Keratinocyte (primary cell): ENCODE results near the gene FTCD.

Source experiments
- EZH2 ChIP-seq: IDR thresholded peaks from one replicate; pipeline ENCODE4 v1.6.1; 2012; ENCODE audit warnings: inconsistent platforms, mild to moderate bottlenecking, low read length, moderate library complexity
- TF ChIP-seq, protein P1 (sequence below), 3 experiments: IDR thresholded peaks in 1 of 3; conservative IDR thresholded peaks in 1 of 3; optimal IDR thresholded peaks in 1 of 3; 2 replicates in 2 of 3; 3 replicates in 1 of 3; pipeline versions ENCODE3 to v1.5.1; 2011; ENCODE audit warnings: low read length in 3 of 3, mild to moderate bottlenecking in 3 of 3, moderate library complexity in 2 of 3, control low read depth in 1 of 3, inconsistent platforms in 1 of 3; ENCODE audit not compliant: insufficient read depth in 2 of 3; ENCODE audit errors: extremely low read depth in 1 of 3

DNA sequence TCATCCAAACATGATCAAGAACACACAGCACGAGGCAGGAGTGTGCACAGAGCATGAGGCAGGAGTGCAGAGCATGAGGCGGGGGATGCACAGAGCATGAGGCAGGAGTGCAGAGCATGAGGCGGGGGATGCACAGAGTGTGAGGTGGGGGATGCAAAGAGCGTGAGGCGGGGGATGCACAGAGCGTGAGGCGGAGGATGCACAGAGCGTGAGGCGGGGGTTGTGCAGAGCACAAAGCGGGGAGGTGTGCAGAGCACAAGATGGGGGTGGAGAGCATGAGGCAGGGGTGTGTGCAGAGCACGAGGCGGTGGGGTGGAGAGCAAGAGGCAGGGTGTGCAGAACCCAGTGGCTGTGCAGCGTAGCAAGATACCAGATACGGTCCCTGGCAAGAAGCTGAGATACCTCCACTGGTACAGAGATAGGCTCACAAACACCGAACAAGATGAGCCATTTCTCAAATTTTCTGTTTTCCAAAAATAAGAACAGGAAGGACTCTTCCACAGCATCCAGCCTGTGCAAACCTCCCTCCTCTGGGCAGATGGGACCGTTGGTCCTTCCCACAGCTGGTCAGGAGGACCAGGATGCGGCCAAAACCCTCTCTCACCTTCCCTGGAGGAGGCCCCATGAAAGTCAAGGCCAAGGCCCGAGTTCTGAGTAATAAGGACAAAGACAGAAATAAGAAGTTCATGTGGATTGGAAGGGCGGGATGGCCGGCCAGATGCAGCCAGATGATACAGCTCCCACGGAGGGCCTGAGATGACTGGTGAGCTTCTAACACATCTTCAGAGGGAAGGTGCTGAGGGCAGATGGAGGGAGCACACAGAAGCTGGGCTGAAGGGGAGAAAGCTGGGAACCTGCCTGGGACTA lies 16.9 kb upstream of the FTCD start:
- TF ChIP-seq, protein P1, sequence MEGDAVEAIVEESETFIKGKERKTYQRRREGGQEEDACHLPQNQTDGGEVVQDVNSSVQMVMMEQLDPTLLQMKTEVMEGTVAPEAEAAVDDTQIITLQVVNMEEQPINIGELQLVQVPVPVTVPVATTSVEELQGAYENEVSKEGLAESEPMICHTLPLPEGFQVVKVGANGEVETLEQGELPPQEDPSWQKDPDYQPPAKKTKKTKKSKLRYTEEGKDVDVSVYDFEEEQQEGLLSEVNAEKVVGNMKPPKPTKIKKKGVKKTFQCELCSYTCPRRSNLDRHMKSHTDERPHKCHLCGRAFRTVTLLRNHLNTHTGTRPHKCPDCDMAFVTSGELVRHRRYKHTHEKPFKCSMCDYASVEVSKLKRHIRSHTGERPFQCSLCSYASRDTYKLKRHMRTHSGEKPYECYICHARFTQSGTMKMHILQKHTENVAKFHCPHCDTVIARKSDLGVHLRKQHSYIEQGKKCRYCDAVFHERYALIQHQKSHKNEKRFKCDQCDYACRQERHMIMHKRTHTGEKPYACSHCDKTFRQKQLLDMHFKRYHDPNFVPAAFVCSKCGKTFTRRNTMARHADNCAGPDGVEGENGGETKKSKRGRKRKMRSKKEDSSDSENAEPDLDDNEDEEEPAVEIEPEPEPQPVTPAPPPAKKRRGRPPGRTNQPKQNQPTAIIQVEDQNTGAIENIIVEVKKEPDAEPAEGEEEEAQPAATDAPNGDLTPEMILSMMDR (optimal IDR thresholded peaks at IDR 0.05 in 1 of 3, IDR thresholded peaks at IDR 0.05 in 1 of 3, conservative IDR thresholded peaks at IDR 0.05 in 1 of 3; ENCODE audit: extremely low read depth in 1 of 3, insufficient read depth in 2 of 3, low read length in 3 of 3) = no peak
- no peak for TF ChIP-seq EZH2
